ENCODE data around the gene VAV1. TPM values are rescaled to one million over a fixed set of nuclear protein-coding genes. Genes with fewer than 3 reads are reported as not detected.

VAV1 gene
- total and polyA plus RNA-seq, 9 of the 15 experiments (the other 6 are each of a cell fraction or from before 2014, with no cell fraction given) = 0.46 to 20.1 (median 11.1) TPM

GRCh38 chr19:6801485-6802086 lies 29.1 kb downstream of the VAV1 start (continued):
- no peak for TF ChIP-seq ZNF766 (CRISPR knock-in tag; conservative IDR thresholded peaks at IDR 0.05)
- TF ChIP-seq ZNF23 (CRISPR knock-in tag; IDR thresholded peaks at IDR 0.05) = no peak
- no peak for TF ChIP-seq ZNF232 (CRISPR knock-in tag; IDR thresholded peaks at IDR 0.05)
- TF ChIP-seq SETDB1 (IDR thresholded peaks at IDR 0.05; ENCODE audit: low read length) = no peak
- TF ChIP-seq SIN3A (IDR thresholded peaks at IDR 0.05; ENCODE audit: borderline replicate concordance in 2 of 2, control insufficient read depth in 1 of 2, low read depth in 2 of 2, low read length in 2 of 2) = no peak
- TF ChIP-seq ZNF592 (IDR thresholded peaks at IDR 0.05) = no peak; the same call in none of the 2 replicates
- TF ChIP-seq RBM25 (IDR thresholded peaks at IDR 0.05; ENCODE audit: low read depth, low read length, severe bottlenecking) = no peak
- no peak for TF ChIP-seq SMARCB1 (IDR thresholded peaks at IDR 0.05; ENCODE audit: insufficient read length, low read depth)
- TF ChIP-seq HEY1 (CRISPR knock-in tag; IDR thresholded peaks at IDR 0.05; ENCODE audit: borderline replicate concordance) = no peak
- TF ChIP-seq BMI1 (IDR thresholded peaks at IDR 0.05; ENCODE audit: low read length) = no peak
- no peak for TF ChIP-seq HOMEZ (CRISPR knock-in tag; IDR thresholded peaks at IDR 0.05)
- TF ChIP-seq ZNF740 (CRISPR knock-in tag; IDR thresholded peaks at IDR 0.05) = no peak
- no peak for TF ChIP-seq ZNF740 (tag; IDR thresholded peaks at IDR 0.05)
- TF ChIP-seq VEZF1 (CRISPR knock-in tag; IDR thresholded peaks at IDR 0.05) = peak; percentile 40
- TF ChIP-seq SRSF7 (optimal IDR thresholded peaks at IDR 0.05; ENCODE audit: low read depth, low read length) = no peak
- no peak for TF ChIP-seq EZH2 (IDR thresholded peaks at IDR 0.05; ENCODE audit: borderline replicate concordance, low read depth, low read length)
- no peak for TF ChIP-seq NCOA4 (IDR thresholded peaks at IDR 0.05; ENCODE audit: partially characterized antibody)
- no peak for TF ChIP-seq MEF2A (IDR thresholded peaks at IDR 0.05; ENCODE audit: control insufficient read depth, low read depth, low read length)
- no peak for TF ChIP-seq SAP30 (IDR thresholded peaks at IDR 0.05; ENCODE audit: borderline replicate concordance, insufficient read depth, low read depth, low read length, poor library complexity, severe bottlenecking)
- no peak for TF ChIP-seq NELFE (IDR thresholded peaks at IDR 0.05; ENCODE audit: insufficient read depth, insufficient read length)

Measured in K562 (cell line).